SK-N-SH (cell line): Measurements from ENCODE around the gene LSM14A. TPM values are rescaled to one million over a fixed set of nuclear protein-coding genes. Genes with fewer than 3 reads are reported as not detected.
A peak's percentile ranks its signal among the peaks of the same experiment; 100 is the strongest.

Experiments
- CTCF ChIA-PET: fragments of 300-600, 350-600 bp; formaldehyde crosslinking; extraction: SDS; loops from one replicate; lab custom pipeline; 2021; lab: Yijun Ruan, JAX
- POLR2A ChIA-PET: fragments of 350-600 bp; sonication (Branson Sonifier 250); formaldehyde crosslinking; extraction: SDS; loops from one replicate; lab custom pipeline; 2020; ENCODE audit warnings: antibody characterized with exemption, inconsistent platforms; lab: Yijun Ruan, JAX
- DNase-seq: peaks from one replicate; pipeline ENCODE4 v3.0.0; 2012
- H2AFZ ChIP-seq: fragments of 200-600 bp; sonication (generic); 2 replicates; pipeline ENCODE4 v1.8.1; 2016; ENCODE audit warnings: antibody characterized with exemption, mild to moderate bottlenecking, low read depth
- H3F3A ChIP-seq: fragments of 200-600 bp; sonication (generic); replicated peaks from 2 replicates; pipeline ENCODE3; 2016; ENCODE audit warnings: antibody characterized with exemption, mild to moderate bottlenecking; ENCODE audit not compliant: insufficient read depth
- H3K27ac ChIP-seq, 2 experiments: fragments of 200-500 bp in 1 of 2; fragments of 200-600 bp in 1 of 2; sonication (Bioruptor generic) in 1 of 2; sonication (generic), shearing (Covaris generic) in 1 of 2; 2 replicates each; pipeline versions ENCODE4 v1.5.1 to v1.6.1; 2014 to 2016; ENCODE audit warnings: low read depth in 2 of 2, inconsistent platforms in 1 of 2, low read length in 1 of 2, mild to moderate bottlenecking in 1 of 2, mixed read lengths in 1 of 2
- H3K27me3 ChIP-seq: fragments of 200-600 bp; sonication (generic), shearing (Covaris generic); 2 replicates; pipeline ENCODE4 v1.6.1; 2016; ENCODE audit warnings: mixed run types; ENCODE audit not compliant: insufficient read depth
- H3K36me3 ChIP-seq, 2 experiments: fragments of 200-500 bp in 1 of 2; fragments of 200-600 bp in 1 of 2; sonication (Bioruptor generic) in 1 of 2; sonication (generic) in 1 of 2; replicated peaks in 1 of 2; 2 replicates each; pipeline versions ENCODE3 to v1.5.1; 2014 to 2016; ENCODE audit warnings: low read length in 1 of 2, mild to moderate bottlenecking in 1 of 2; ENCODE audit not compliant: insufficient read depth in 2 of 2, control insufficient read depth in 1 of 2
- H3K4me1 ChIP-seq, 2 experiments: fragments of 200-500 bp in 1 of 2; fragments of 200-600 bp in 1 of 2; sonication (Bioruptor generic) in 1 of 2; sonication (generic), shearing (Covaris generic) in 1 of 2; 2 replicates each; pipeline versions ENCODE4 v1.5.1 to v1.6.1; 2014 to 2016; ENCODE audit warnings: low read depth in 1 of 2, low read length in 1 of 2, mixed run types in 1 of 2; ENCODE audit not compliant: insufficient read depth in 2 of 2, control insufficient read depth in 1 of 2
- H3K4me2 ChIP-seq: fragments of 200-600 bp; sonication (generic), shearing (Covaris generic); 2 replicates; pipeline ENCODE4 v1.6.1; 2017; ENCODE audit warnings: mixed run types
- H3K4me3 ChIP-seq, 2 experiments: fragments of 200-500 bp in 1 of 2; fragments of 200-600 bp in 1 of 2; sonication (Bioruptor generic) in 1 of 2; sonication (generic), shearing (Covaris generic) in 1 of 2; 2 replicates each; pipeline versions ENCODE4 v1.5.1 to v1.8.1; 2014 to 2016; ENCODE audit warnings: low read depth in 2 of 2, inconsistent platforms in 1 of 2, low read length in 1 of 2, mild to moderate bottlenecking in 1 of 2, mixed read lengths in 1 of 2, moderate library complexity in 1 of 2
- H3K79me2 ChIP-seq: fragments of 200-600 bp; sonication (generic); 2 replicates; pipeline ENCODE4 v1.8.1; 2017; ENCODE audit warnings: mild to moderate bottlenecking; ENCODE audit not compliant: insufficient read depth
- H3K9ac ChIP-seq: fragments of 200-600 bp; sonication (generic); 2 replicates; pipeline ENCODE4 v1.6.1; 2017; ENCODE audit warnings: mixed run types
- H3K9me2 ChIP-seq: fragments of 200-600 bp; sonication (generic); 2 replicates; pipeline ENCODE4 v1.6.1; 2017; ENCODE audit warnings: mixed run types
- H3K9me3 ChIP-seq: fragments of 200-600 bp; sonication (generic); 2 replicates; pipeline ENCODE4 v1.6.1; 2017; ENCODE audit warnings: mixed run types, mild to moderate bottlenecking, moderate library complexity
- H4K20me1 ChIP-seq: fragments of 200-600 bp; sonication (generic); 2 replicates; pipeline ENCODE4 v1.6.1; 2017; ENCODE audit warnings: mild to moderate bottlenecking, mixed run types; ENCODE audit not compliant: insufficient read depth
- CHD2 ChIP-seq: fragments of 150-350 bp; IDR thresholded peaks from 2 replicates; pipeline ENCODE4 v1.6.1; 2018; ENCODE audit warnings: low read length; ENCODE audit not compliant: partially characterized antibody
- EZH2phosphoT487 ChIP-seq: fragments of 200-600 bp; sonication (generic); IDR thresholded peaks from 2 replicates; pipeline ENCODE4 v1.6.1; 2017; ENCODE audit warnings: low read depth, mixed run types, mild to moderate bottlenecking, antibody characterized with exemption, moderate library complexity, borderline replicate concordance
- FOXJ3 ChIP-seq: sonication (generic); formaldehyde crosslinking; IDR thresholded peaks from 2 replicates; pipeline ENCODE4 v1.5.1; 2020; ENCODE audit warnings: mild to moderate bottlenecking, missing genetic modification reagents
- FOXM1 ChIP-seq: IDR thresholded peaks from 2 replicates; pipeline ENCODE4 v1.4.0; 2012; ENCODE audit warnings: low read depth, mild to moderate bottlenecking
- GABPA ChIP-seq: IDR thresholded peaks from 2 replicates; pipeline ENCODE4 v1.4.0; 2012; ENCODE audit warnings: low read depth, mild to moderate bottlenecking
- GATA2 ChIP-seq: sonication (generic); formaldehyde crosslinking; IDR thresholded peaks from 2 replicates; pipeline ENCODE4 v1.5.0; 2020; ENCODE audit warnings: mild to moderate bottlenecking, missing genetic modification reagents
- IRF3 ChIP-seq: fragments of 150-350 bp; IDR thresholded peaks from 2 replicates; pipeline ENCODE4 v1.6.1; 2016; ENCODE audit warnings: mild to moderate bottlenecking, low read depth, low read length
- JUND ChIP-seq: IDR thresholded peaks from 2 replicates; pipeline ENCODE4 v1.4.0; 2012
- MAX ChIP-seq: IDR thresholded peaks from 2 replicates; pipeline ENCODE4 v1.4.0; 2012; ENCODE audit warnings: low read depth
- MEF2A ChIP-seq: IDR thresholded peaks from 2 replicates; pipeline ENCODE4 v1.4.0; 2012; ENCODE audit warnings: low read depth, borderline replicate concordance
- MXI1 ChIP-seq: IDR thresholded peaks from 2 replicates; pipeline ENCODE4 v1.6.1; 2012; ENCODE audit warnings: mild to moderate bottlenecking, low read depth, low read length, improper control_type of control experiment
- NFIC ChIP-seq: IDR thresholded peaks from 2 replicates; pipeline ENCODE4 v1.4.0; 2012; ENCODE audit warnings: borderline replicate concordance
- POLR2AphosphoS5 ChIP-seq: IDR thresholded peaks from 2 replicates; pipeline ENCODE4 v1.6.1; 2012; ENCODE audit warnings: low read depth, low read length
- RCOR1 ChIP-seq: fragments of 150-350 bp; IDR thresholded peaks from 2 replicates; pipeline ENCODE4 v1.6.1; 2017; ENCODE audit warnings: antibody characterized with exemption, low read length
- TAF1 ChIP-seq: IDR thresholded peaks from 2 replicates; pipeline ENCODE4 v1.6.1; 2012; ENCODE audit warnings: low read depth, mild to moderate bottlenecking, low read length, moderate library complexity, borderline replicate concordance
- TCF12 ChIP-seq: IDR thresholded peaks from 2 replicates; pipeline ENCODE4 v1.4.0; 2012
- USF1 ChIP-seq: IDR thresholded peaks from 2 replicates; pipeline ENCODE4 v1.4.0; 2012; ENCODE audit warnings: low read depth, borderline replicate concordance
- YY1 ChIP-seq: IDR thresholded peaks from 2 replicates; pipeline ENCODE4 v1.4.0; 2012; ENCODE audit warnings: low read depth, mild to moderate bottlenecking
- WGBS: methylation state at CpG from one replicate; pipeline ENCODE4 v1.1.6; 2017; ENCODE audit warnings: low lambda C conversion rate; 5-methylcytosine and 5-hydroxymethylcytosine counted together
- polyA plus RNA-seq, 3 experiments: library from polyadenylated mRNA; depleted of rRNA; stranded (reverse); fragments of >200 nt; gene quantifications; 2 replicates each; pipeline ENCODE4 v1.2.3, GENCODE V29; 2012
- TF ChIP-seq, protein P1 (sequence below): fragments of 150-350 bp; IDR thresholded peaks from 2 replicates; pipeline ENCODE4 v1.6.1; 2017; ENCODE audit warnings: antibody characterized with exemption, low read length, low read depth, borderline replicate concordance

Gene LSM14A
- polyA plus RNA-seq, 1 of the 3 experiments (the other 2 are of a cell fraction) = 87.7 TPM

DNA sequence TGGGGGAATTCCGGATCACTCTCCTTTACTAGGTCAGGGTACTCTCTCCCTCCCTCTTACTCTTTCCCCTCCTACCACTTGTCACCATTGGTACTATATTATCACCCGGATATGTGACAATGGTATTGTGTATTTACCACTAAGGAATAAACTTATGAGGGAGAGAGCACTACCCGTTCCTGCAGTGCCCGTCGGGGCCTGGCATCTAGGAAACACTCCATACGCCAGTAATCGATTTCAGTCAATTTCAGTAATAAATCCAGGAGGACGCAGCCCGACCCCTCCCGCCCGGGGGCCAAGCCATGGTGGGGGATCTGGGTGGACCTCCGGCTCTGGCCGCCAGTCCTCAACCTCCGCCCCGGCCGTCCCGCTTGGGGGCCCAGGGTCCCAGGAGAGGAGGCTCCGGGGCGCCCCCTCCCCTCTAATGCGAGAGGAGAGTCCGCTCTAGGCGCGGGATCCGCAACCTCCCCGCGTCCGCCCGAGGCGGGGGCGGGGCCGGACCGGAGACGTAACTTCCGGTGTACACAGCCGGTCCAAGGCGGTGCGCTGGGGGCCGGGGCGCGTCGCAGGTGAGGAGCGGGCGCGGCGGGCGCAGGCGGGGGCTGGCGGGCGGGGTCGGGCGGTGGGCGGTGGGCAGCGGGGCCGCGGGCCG is 81.9 kb downstream of the LSM14A start, which contains the start of gene GARRE1:
GARRE1 (plus strand) TSS at position 509 of the 652 bp plus-strand sequence. CDS start 45,920 bp downstream, outside the sequence.
- TF ChIP-seq CHD2 (no peak), EZH2phosphoT487 (no peak), GABPA (peak; percentile 73), TCF12 (no peak), NFIC (no peak), POLR2AphosphoS5 (peak; percentile 93), JUND (no peak), FOXM1 (no peak), RCOR1 (no peak), YY1 (no peak), FOXJ3 (CRISPR knock-in tag) (no peak), MEF2A (no peak), TAF1 (peak; percentile 75)
- TF ChIP-seq, protein P1, sequence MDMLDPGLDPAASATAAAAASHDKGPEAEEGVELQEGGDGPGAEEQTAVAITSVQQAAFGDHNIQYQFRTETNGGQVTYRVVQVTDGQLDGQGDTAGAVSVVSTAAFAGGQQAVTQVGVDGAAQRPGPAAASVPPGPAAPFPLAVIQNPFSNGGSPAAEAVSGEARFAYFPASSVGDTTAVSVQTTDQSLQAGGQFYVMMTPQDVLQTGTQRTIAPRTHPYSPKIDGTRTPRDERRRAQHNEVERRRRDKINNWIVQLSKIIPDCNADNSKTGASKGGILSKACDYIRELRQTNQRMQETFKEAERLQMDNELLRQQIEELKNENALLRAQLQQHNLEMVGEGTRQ = no peak
- peak within 1 kb of the TSS; percentile 65 to 90 for H3K4me3 ChIP-seq
- DNase-seq = peak; percentile 93
- H4K20me1 ChIP-seq = no peaks in the 10 kb centered on the region; the same call in 1 of the 2 replicates
- H3K4me1 ChIP-seq = peaks cover 0 to 17% of the 10 kb centered on the region in 2 experiments; a peak in 2 of 4 replicates
- H3F3A ChIP-seq = peaks cover 13% of the 10 kb centered on the region
- H3K79me2 ChIP-seq = peaks cover 43% of the 10 kb centered on the region
- no peaks in the 10 kb centered on the region for H3K9me3 ChIP-seq
- peak within 1 kb of the TSS; percentile 73 to 80 for H3K27ac ChIP-seq
- POLR2A ChIA-PET = no interaction called here
- peaks cover 0 to 4% of the 10 kb centered on the region in 2 experiments for H3K36me3 ChIP-seq
- peak within 1 kb of the TSS; percentile 89 for H3K4me2 ChIP-seq
- CTCF ChIA-PET = no interaction called here
- H3K9ac ChIP-seq = peak within 1 kb of the TSS; percentile 92
- H3K27me3 ChIP-seq = no peaks in the 10 kb centered on the region
- peak within 1 kb of the TSS; percentile 94 for H2AFZ ChIP-seq
- WGBS = 1% methylated on average over 10 of the region's 56 CpGs
- no peaks in the 10 kb centered on the region for H3K9me2 ChIP-seq

GRCh38 chr19:34254698-34255432 is 82.6 kb downstream of the LSM14A start:
- CTCF ChIA-PET = no interaction called here
- H3K79me2 ChIP-seq = peaks cover 50% of the 10 kb centered on the region
- no peak for TF ChIP-seq EZH2phosphoT487
- TF ChIP-seq YY1 = no peak
- TF ChIP-seq, protein P1 = no peak
- TF ChIP-seq USF1 = no peak
- TF ChIP-seq GATA2 (CRISPR knock-in tag) = no peak
- TF ChIP-seq MXI1 = peak; percentile 85
- no peak for TF ChIP-seq IRF3
- no peak for TF ChIP-seq JUND
- TF ChIP-seq MAX = peak; percentile 54; the same call in 1 of the 2 replicates

More at GRCh38 chr19:34254698-34255432, 82.6 kb downstream of the LSM14A start:
- H3K27me3 ChIP-seq = no peaks in the 10 kb centered on the region
- DNase-seq = peak; percentile 87
- H3K27ac ChIP-seq = peak overlapping the region; percentile 43 to 80; a peak in 3 of 4 replicates
- H2AFZ ChIP-seq = peak overlapping the region; percentile 81; the same call in 1 of the 2 replicates
- no peaks in the 10 kb centered on the region for H3K9me2 ChIP-seq
- H3K9ac ChIP-seq = peak overlapping the region; percentile 92
- no peaks in the 10 kb centered on the region for H3K9me3 ChIP-seq
- no peaks in the 10 kb centered on the region; the same call in 1 of the 2 replicates for H4K20me1 ChIP-seq
- WGBS = under 1% methylated on average over 32 of the region's 88 CpGs
- peak overlapping the region; percentile 65 to 90 for H3K4me3 ChIP-seq
- POLR2A ChIA-PET = no interaction called here
- peaks cover 13% of the 10 kb centered on the region for H3F3A ChIP-seq
- peak overlapping the region; percentile 89 for H3K4me2 ChIP-seq
- H3K36me3 ChIP-seq = peaks cover 0 to 8% of the 10 kb centered on the region in 2 experiments
- H3K4me1 ChIP-seq = peaks cover 2 to 24% of the 10 kb centered on the region in 2 experiments; a peak in 2 of 4 replicates
